Keratinocyte (primary cell): Measurements from ENCODE around the gene PAX5. TPM values are rescaled to one million over a fixed set of nuclear protein-coding genes. Genes with fewer than 3 reads are reported as not detected.

Experiments used
- DNase-seq: peaks from one replicate; pipeline ENCODE4 v3.0.0-alpha.2; 2011; ENCODE audit warnings: low read depth, missing footprints, low spot score
- FAIRE-seq: peaks from 2 replicates; lab custom pipeline; 2011; peaks lifted over from hg19 to GRCh38; lab: Jason Lieb, UNC
- H2AFZ ChIP-seq: 2 replicates; pipeline ENCODE4 v1.6.0; 2012; ENCODE audit warnings: low read length, control low read depth, inconsistent platforms; ENCODE audit not compliant: control insufficient read depth
- H3K27ac ChIP-seq: 2 replicates; pipeline ENCODE4 v1.5.1; 2011; ENCODE audit warnings: low read length; ENCODE audit not compliant: control insufficient read depth, insufficient read depth
- H3K27me3 ChIP-seq: 3 replicates; pipeline ENCODE4 v1.6.0; 2011; ENCODE audit warnings: low read length; ENCODE audit not compliant: control insufficient read depth, insufficient read depth; ENCODE audit errors: extremely low read depth
- H3K36me3 ChIP-seq, 2 experiments: 2 replicates in 1 of 2; 3 replicates in 1 of 2; pipeline ENCODE4 v1.5.1; 2011; ENCODE audit warnings: low read length in 2 of 2, mild to moderate bottlenecking in 1 of 2; ENCODE audit not compliant: control insufficient read depth in 2 of 2, insufficient read depth in 2 of 2; ENCODE audit errors: extremely low read depth in 1 of 2
- H3K4me1 ChIP-seq: 3 replicates; pipeline ENCODE4 v1.5.1; 2011; ENCODE audit warnings: low read length; ENCODE audit not compliant: control insufficient read depth, insufficient read depth; ENCODE audit errors: extremely low read depth
- H3K4me2 ChIP-seq: 3 replicates; pipeline ENCODE4 v1.6.0; 2011; ENCODE audit warnings: low read depth, low read length; ENCODE audit not compliant: control insufficient read depth, insufficient read depth; ENCODE audit errors: extremely low read depth
- H3K4me3 ChIP-seq, 3 experiments: fragments of 200-600 bp in 1 of 3; sonication (generic) in 1 of 3; 2 replicates in 2 of 3; 3 replicates in 1 of 3; pipeline ENCODE4 v1.5.1; 2011 to 2016; ENCODE audit warnings: low read length in 3 of 3, mild to moderate bottlenecking in 3 of 3, control low read depth in 2 of 3, inconsistent platforms in 1 of 3, low read depth in 1 of 3, mixed read lengths in 1 of 3, mixed run types in 1 of 3, moderate library complexity in 1 of 3; ENCODE audit not compliant: control insufficient read depth in 2 of 3, insufficient read depth in 2 of 3; ENCODE audit errors: extremely low read depth in 1 of 3
- H3K79me2 ChIP-seq: 2 replicates; pipeline ENCODE4 v1.6.0; 2012; ENCODE audit warnings: low read length; ENCODE audit not compliant: control insufficient read depth, insufficient read depth
- H3K9ac ChIP-seq: 3 replicates; pipeline ENCODE4 v1.6.0; 2011; ENCODE audit warnings: low read length; ENCODE audit not compliant: control insufficient read depth, insufficient read depth; ENCODE audit errors: extremely low read depth
- H3K9me1 ChIP-seq: 3 replicates; pipeline ENCODE4 v1.6.0; 2011; ENCODE audit warnings: low read length; ENCODE audit not compliant: control insufficient read depth, insufficient read depth; ENCODE audit errors: extremely low read depth
- H3K9me3 ChIP-seq: 2 replicates; pipeline ENCODE4 v1.5.1; 2012; ENCODE audit warnings: low read depth, low read length; ENCODE audit not compliant: control insufficient read depth
- H4K20me1 ChIP-seq: 3 replicates; pipeline ENCODE4 v1.6.0; 2011; ENCODE audit warnings: low read length; ENCODE audit not compliant: control insufficient read depth, insufficient read depth; ENCODE audit errors: extremely low read depth
- CTCF ChIP-seq, 3 experiments: IDR thresholded peaks in 1 of 3; conservative IDR thresholded peaks in 1 of 3; optimal IDR thresholded peaks in 1 of 3; 2 replicates in 2 of 3; 3 replicates in 1 of 3; pipeline versions ENCODE3 to v1.5.1; 2011; ENCODE audit warnings: low read length in 3 of 3, mild to moderate bottlenecking in 3 of 3, moderate library complexity in 2 of 3, control low read depth in 1 of 3, inconsistent platforms in 1 of 3; ENCODE audit not compliant: insufficient read depth in 2 of 3; ENCODE audit errors: extremely low read depth in 1 of 3
- EZH2 ChIP-seq: IDR thresholded peaks from one replicate; pipeline ENCODE4 v1.6.1; 2012; ENCODE audit warnings: inconsistent platforms, mild to moderate bottlenecking, low read length, moderate library complexity
- dilution Hi-C: fragments of 300-500 bp; cut with MboI; formaldehyde crosslinking; loops from one replicate; pipeline ENCODE4 v1.7.0; 2020; ENCODE audit warnings: low sequenced_read_pairs; ENCODE audit not compliant: extremely low pct_ligation_motif_present
- polyA plus RNA-seq, 5 experiments: library from polyadenylated mRNA; depleted of rRNA in 3 of 5; stranded (reverse) in 3 of 5; stranded (forward) in 1 of 5; unstranded in 1 of 5; fragments of >200 nt; gene quantifications; 1 replicate in 1 of 5; 2 replicates in 3 of 5; 3 replicates in 1 of 5; pipeline versions ENCODE4 v1.2.1 to v1.2.3, GENCODE V29; 2011 to 2012; ENCODE audit warnings: missing spikeins in 2 of 5, low read depth in 1 of 5, low replicate concordance in 1 of 5

Gene PAX5
- polyA plus RNA-seq, 1 donor (not counting 4 experiments of a cell fraction or from before 2014, with no cell fraction given), result not detected

GRCh38 chr9:37029304-37029775 is 4.7 kb downstream of the PAX5 start:
- H3K27me3 ChIP-seq, result peaks cover 98% of the 10 kb centered on the region
- peaks cover 12% of the 10 kb centered on the region for H3K4me1 ChIP-seq
- H3K79me2 ChIP-seq, result no peaks in the 10 kb centered on the region
- FAIRE-seq (no peak), DNase-seq (no peak)
- H2AFZ ChIP-seq, result no peak overlapping the region
- H3K9me1 ChIP-seq, result no peaks in the 10 kb centered on the region
- dilution Hi-C loops, result no loop called here
- peak overlapping the region; percentile 3 to 48 (median 41) for H3K4me3 ChIP-seq
- H3K4me2 ChIP-seq, result peak overlapping the region; percentile 74
- TF ChIP-seq EZH2 (peak; percentile 51), CTCF (optimal IDR thresholded peaks at IDR 0.05 in 1 of 3, IDR thresholded peaks at IDR 0.05 in 1 of 3, conservative IDR thresholded peaks at IDR 0.05 in 1 of 3; ENCODE audit: extremely low read depth in 1 of 3, insufficient read depth in 2 of 3, low read length in 3 of 3) (no peak)
- H4K20me1 ChIP-seq, result peaks cover 3% of the 10 kb centered on the region
- H3K9me3 ChIP-seq, result no peaks in the 10 kb centered on the region
- no peak overlapping the region for H3K9ac ChIP-seq
- no peak overlapping the region for H3K27ac ChIP-seq
- no peaks in the 10 kb centered on the region for H3K36me3 ChIP-seq

GRCh38 chr9:37028420-37029031 is 5.5 kb downstream of the PAX5 start:
- dilution Hi-C loops, result no loop called here
- H3K4me3 ChIP-seq, result no peak overlapping the region
- DNase-seq (no peak), FAIRE-seq (no peak)
- no peak overlapping the region for H2AFZ ChIP-seq
- H3K27me3 ChIP-seq, result peaks cover 98% of the 10 kb centered on the region
- no peaks in the 10 kb centered on the region for H3K36me3 ChIP-seq
- H3K4me1 ChIP-seq, result peaks cover 12% of the 10 kb centered on the region
- no peak for TF ChIP-seq CTCF (optimal IDR thresholded peaks at IDR 0.05 in 1 of 3, IDR thresholded peaks at IDR 0.05 in 1 of 3, conservative IDR thresholded peaks at IDR 0.05 in 1 of 3; ENCODE audit: extremely low read depth in 1 of 3, insufficient read depth in 2 of 3, low read length in 3 of 3)
- TF ChIP-seq EZH2, result peak; percentile 87
- H3K9ac ChIP-seq, result no peak overlapping the region
- peaks cover 6% of the 10 kb centered on the region for H4K20me1 ChIP-seq
- H3K9me1 ChIP-seq, result no peaks in the 10 kb centered on the region
- no peak overlapping the region for H3K4me2 ChIP-seq
- no peak overlapping the region for H3K27ac ChIP-seq
- no peaks in the 10 kb centered on the region for H3K79me2 ChIP-seq
- H3K9me3 ChIP-seq, result no peaks in the 10 kb centered on the region
